ENCODE results near the gene PHRF1. TPM values are rescaled to one million over a fixed set of nuclear protein-coding genes. Genes with fewer than 3 reads are reported as not detected.
"Not testable (repeated sequence)": the region's sequence is repeated elsewhere in the genome, so short reads cannot be mapped to it uniquely, and the experiment has no call there.

The PHRF1 gene
- total and polyA plus RNA-seq, 9 of the 15 experiments (the other 6 are each of a cell fraction or from before 2014, with no cell fraction given) = 0.07 to 37.2 (median 7.7) TPM

GRCh38 chr11:574031-574570 is 2.2 kb upstream of the PHRF1 start (continued):
- peak; percentile 84 for TF ChIP-seq USF1 (CRISPR knock-in tag; IDR thresholded peaks at IDR 0.05)
- peak; percentile 62 for TF ChIP-seq MAFG (tag; conservative IDR thresholded peaks at IDR 0.05)
- TF ChIP-seq MAZ (CRISPR knock-in tag; conservative IDR thresholded peaks at IDR 0.05 in 1 of 2, IDR thresholded peaks at IDR 0.05 in 1 of 2) = 0 out of 4 replicates have a peak, but pooled peaks of 1 of the 2 experiments have one; percentile 10
- peak; percentile 10; the same call in 1 of the 2 replicates for TF ChIP-seq ARID1B (IDR thresholded peaks at IDR 0.05)
- TF ChIP-seq USF2 (CRISPR knock-in tag; IDR thresholded peaks at IDR 0.05) = peak; percentile 82
- peak; percentile 57; the same call in 1 of the 2 replicates for TF ChIP-seq LEF1 (IDR thresholded peaks at IDR 0.05)
- TF ChIP-seq TFE3 (CRISPR knock-in tag; IDR thresholded peaks at IDR 0.05) = peak; percentile 99
- TF ChIP-seq FOXK2 (conservative IDR thresholded peaks at IDR 0.05 in 1 of 2, IDR thresholded peaks at IDR 0.05 in 1 of 2; ENCODE audit: low read depth in 2 of 2) = peak in 1 of 2 experiments; percentile 54; a peak in 1 of 4 replicates
- peak; percentile 56 for TF ChIP-seq REST (IDR thresholded peaks at IDR 0.05; ENCODE audit: borderline replicate concordance)
- not testable (repeated sequence) for TF ChIP-seq REST (CRISPR knock-in tag; IDR thresholded peaks at IDR 0.05; ENCODE audit: low read depth)
- peak in 1 of 2 experiments; percentile 32; a peak in 1 of 4 replicates for TF ChIP-seq MNT (conservative IDR thresholded peaks at IDR 0.05)
- 0 out of 2 replicates have a peak, but pooled peaks have one; percentile 15 for TF ChIP-seq HDAC2 (IDR thresholded peaks at IDR 0.05)
- peak; percentile 12; the same call in 1 of the 2 replicates for TF ChIP-seq CTBP1 (IDR thresholded peaks at IDR 0.05; ENCODE audit: borderline replicate concordance)
- peak; percentile 83 for TF ChIP-seq C11orf30 (IDR thresholded peaks at IDR 0.05; ENCODE audit: low read depth)
- TF ChIP-seq MAFK (IDR thresholded peaks at IDR 0.05; ENCODE audit: low read length) = peak; percentile 61

Measured in K562 (cell line).